HG03045 (cell line): ENCODE measurements around the gene ELAVL3.
"Not testable (repeated sequence)": the region's sequence is repeated elsewhere in the genome, so short reads cannot be mapped to it uniquely, and the experiment has no call there.

Experiments
- ATAC-seq: cut with Tn5 transposase; IDR thresholded peaks from one replicate; pipeline ENCODE4 v1.9.1; 2021; ENCODE audit warnings: mild to moderate bottlenecking, moderate library complexity; ENCODE audit not compliant: unreplicated experiment

The ELAVL3 gene

DNA sequence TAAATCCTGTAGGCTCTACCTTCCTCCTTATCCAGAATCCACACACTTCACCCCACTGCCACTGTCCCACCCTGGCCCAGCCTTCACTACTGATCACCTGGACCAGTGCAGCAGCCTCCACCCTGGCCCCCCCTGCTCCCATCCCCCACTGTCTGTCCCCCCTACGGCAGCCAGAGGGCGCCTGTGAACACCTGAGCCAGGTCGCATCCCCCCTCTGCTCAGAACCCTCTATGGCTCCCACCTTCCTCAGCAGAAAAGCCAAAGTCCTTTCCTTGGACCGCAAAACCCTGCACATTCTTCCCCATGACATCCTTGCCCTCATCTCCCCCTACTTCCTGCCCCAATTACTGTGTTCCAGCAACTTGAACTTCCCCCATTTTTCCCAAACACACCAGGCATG lies 20.6 kb downstream of the ELAVL3 start:
- ATAC-seq, result no peak

DNA sequence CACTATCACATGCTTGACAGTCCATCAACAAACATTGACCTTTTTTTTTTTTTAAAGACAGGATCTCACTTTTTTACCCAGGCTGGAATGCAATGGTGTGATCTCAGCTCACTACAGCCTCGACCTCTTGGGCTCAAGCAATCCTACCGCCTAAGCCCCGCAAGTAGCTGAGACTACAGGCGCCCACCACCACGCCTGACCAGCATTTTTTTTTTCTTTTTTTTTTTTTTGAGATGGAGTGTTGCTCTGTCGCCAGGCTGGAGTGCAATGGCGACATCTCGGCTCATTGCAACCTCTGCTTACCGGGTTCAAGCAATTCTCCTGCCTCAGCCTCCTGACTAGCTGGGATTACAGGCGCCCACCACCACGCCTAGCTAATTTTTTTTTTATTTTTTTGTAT lies 21.9 kb downstream of the ELAVL3 start:
- not testable (repeated sequence) for ATAC-seq

DNA sequence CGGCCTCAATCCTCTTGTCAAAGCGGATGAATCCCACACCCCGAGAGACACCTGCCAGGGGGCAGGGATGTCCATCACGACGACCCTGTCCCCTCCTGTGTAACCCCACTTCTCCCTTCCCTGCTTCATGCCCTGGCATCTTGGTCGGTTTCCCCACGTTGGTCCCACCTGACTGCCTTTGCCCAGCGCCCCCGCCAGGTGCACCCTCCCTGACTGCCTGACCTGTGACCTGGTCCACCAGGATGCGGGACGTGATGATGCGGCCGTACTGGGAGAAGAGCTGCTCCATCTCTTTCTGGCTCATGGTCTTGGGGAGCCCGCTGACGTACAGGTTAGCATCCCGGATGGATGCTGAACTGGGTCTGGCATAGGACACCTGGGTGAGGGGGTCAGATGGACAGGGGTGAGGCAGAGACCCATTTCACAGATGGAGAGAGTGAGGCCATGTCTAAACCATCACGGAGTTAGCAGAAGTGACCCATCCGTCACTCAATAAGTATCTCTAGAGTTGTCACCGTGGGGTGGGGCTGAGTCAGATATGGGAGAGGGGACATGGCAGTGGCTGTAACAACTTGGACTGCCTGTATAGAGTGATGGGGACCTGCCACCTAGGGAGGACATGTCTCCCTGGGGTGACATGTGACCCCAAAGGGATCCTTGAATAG lies 22.5 kb downstream of the ELAVL3 start:
- ATAC-seq, result no peak

DNA sequence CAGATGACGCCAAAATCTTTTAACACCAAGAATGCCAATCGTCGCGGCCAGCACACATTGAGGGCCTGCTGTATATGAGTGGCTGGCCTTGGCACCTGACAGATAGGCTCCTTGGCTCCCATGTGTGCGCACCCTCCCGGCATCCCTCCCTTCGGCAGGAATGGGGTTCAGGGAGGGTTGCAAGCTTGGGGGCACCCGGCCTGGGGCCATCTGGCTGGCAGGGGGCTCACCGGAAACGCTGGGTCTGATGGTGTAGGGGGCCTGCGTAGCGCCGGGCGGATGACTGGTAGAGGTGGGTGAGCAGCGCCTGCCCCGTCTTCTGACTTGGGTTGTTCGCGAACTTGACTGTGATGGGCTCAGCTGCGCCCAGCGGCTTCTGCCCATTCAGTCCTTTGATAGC lies 23.0 kb downstream of the ELAVL3 start:
- no peak for ATAC-seq

DNA sequence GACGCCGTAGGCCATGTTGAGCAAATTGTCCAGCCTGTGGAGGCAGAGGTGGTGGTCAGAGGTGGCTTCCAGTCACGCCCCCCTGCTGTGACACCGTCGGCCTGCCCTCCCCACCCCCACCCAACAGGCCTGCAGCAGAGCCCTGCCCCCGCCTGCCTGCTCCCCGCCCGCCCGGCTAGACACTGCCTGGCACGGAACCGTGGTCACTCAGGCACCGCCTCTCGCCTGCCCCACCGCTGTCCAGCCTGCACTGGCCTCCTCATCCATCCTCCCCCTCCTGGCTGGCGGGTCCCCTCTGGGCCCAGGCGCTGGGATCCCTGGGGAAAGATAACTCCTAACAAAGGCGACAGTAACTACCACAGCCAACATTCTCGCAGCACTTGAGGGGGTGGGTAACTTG lies 23.7 kb downstream of the ELAVL3 start:
- no peak for ATAC-seq

DNA sequence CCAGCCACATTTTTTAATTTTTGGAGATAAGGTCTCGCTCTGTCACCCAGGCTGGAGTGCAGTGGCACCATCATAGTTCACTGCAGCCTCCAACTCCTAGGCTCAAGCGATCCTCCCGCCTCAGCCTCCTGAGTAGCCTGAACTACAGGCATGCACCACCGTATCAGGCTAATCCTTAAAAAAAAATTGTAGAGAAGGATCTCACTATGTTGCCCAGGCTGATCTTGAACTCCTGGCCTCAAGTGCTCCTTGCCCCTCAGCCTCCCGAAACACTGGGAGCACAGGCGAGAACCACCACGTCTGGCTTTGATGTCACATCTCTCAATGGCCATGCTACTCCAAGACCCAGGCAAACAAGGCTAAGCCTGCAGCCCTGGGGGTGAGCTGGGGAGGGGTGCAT lies 24.2 kb downstream of the ELAVL3 start:
- no peak for ATAC-seq

DNA sequence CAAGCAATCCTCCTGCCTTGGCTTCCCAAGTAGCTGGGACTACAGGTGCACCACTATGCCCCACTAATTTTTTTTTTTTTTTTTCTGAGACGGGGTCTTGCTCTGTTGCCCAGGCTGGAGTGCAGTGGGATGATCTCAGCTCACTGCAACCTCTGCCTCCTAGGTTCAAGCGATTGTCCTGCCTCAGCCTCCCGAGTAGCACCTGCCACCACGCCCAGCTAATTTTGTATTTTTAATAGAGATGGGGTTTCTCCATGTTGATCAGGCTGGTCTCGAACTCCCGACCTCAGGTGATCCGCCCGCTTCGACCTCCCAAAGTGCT lies 25.7 kb downstream of the ELAVL3 start:
- ATAC-seq, result not testable (repeated sequence)

DNA sequence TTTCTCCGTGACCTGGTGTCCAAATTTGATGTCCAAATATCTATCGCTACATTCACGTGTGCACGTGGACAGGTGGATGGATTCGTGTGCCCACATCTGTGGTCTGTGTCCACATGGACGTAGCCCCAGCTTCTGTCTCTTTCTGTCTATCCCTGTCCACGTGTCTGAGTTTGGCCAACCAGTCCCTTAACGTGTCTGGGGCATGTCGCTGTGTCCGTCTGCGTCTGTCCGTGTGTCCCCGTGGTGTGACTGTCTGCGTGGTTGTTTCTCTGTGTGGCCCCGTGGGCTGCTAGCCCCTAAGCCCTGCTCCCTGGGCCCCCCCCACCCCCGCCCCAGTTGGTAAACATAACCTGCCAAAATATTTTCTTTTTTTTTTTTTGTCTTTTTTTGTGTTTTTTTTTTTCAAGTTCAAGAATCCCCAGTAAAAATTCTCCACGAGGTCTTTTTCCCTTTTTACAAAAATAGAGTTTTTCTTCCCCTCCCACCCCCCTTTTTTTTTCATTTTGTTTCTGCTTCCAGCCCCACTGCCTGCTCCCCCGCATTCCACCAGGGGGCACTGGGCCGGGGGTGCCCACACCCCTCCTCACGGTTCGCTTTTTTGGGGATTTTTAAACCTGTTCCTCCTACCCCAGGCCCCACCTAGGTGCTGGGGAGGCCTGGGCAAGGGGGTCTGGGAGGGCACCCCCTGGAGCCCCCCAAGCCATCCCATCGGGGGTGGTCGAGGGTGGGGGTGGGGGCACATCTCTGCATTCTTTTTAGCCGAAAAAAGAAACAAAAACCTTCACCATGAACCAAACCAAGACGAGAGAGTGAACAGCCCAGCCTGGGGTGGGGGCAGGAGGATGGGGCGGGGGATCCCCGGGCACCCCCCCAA lies 27.1 kb downstream of the ELAVL3 start:
- no peak for ATAC-seq

DNA sequence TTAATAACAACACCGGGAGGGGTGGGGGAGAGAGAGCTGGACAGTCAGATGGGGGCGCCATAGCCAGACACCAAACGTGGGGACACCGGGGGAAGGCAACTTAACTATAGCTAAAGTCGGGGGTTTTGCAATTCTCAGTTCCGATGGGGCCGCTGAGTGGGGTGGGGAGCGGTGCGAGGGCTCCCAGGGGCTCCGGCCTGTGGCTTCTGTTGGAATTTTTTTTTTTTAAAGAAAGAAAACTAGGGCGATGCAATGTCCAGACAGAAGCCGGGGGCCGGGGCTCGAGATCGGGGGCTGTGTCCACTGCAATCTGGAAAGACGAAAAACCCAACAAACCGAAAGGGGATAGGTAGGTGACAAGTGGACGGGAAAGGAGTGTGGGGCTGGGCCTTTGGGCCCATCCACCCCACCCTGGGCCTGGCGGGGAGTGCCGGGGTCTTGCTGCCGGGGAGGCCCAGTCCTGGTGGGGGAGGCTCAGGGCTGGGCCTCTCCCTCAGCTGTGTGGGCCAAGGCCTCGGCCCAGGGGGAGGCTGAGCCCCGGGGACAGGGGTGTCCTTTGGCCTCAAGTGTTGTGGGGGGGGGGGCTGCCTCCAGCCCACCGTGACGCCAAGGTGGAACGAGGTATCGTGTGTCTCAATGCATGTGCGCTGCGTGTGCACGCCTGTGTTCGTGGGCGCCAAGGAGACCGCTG lies 28.1 kb downstream of the ELAVL3 start:
- ATAC-seq, result no peak

DNA sequence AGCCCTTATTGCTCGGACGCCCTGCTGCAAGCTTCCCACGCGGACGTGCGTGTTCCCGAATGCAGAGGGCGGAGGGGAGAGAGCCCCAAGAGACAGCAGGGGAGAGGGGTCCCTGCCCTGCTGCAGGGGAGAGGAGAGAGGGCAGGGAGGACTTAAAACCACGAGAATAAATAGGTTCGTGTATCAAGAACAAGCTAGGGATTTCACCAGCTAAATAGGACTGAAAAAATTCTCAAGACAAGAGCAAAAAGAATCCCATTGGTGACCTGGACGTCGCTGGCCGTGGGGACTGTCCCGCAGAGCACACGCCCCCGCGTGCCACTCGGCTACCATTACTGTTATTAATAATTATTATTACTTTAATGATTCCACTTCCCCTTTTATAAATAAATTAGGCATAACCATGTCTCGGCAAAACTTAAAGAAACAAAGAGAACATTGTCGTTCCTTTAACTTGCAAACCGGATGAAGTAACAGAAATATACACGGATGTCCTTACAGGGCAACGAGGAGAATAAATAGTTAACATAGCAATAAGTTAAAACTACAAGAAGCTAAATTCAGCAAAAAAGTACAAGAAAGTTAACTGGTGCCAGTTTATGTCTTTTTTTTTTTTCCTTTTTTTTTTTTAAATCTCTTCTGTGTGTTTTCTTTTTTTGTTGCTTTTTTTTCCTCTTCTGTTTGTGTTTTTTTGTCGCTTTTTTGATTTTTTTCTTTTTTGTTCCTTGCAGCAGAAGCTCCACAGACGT lies 28.8 kb downstream of the ELAVL3 start:
- ATAC-seq, result no peak

DNA sequence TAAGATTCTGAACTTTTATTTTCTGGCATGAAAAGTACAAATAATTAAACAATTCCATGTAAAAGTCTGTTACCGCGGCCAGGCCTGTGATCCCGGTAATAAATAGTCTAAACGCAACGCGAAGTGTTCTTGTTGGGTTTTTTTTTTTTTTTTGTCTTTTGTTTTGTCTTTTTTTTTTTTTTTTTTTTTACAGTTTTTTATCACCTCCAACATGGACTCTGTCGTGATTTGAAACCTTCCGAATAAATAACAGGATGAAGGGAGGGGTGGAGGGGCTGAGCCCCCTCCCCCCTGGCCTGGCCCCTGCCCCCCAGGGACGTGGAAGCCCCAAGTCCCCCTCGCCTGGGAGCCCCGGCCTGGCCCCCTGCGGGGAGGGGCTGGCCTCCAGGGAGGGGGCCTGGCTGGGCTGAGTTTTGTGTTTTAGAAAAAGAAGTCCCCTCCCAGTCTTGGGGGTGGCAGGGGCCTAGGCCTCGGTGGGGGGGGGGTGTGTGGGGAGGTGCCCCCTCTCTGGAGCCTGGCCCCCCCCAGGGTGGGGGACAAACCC lies 29.4 kb downstream of the ELAVL3 start:
- no peak for ATAC-seq

DNA sequence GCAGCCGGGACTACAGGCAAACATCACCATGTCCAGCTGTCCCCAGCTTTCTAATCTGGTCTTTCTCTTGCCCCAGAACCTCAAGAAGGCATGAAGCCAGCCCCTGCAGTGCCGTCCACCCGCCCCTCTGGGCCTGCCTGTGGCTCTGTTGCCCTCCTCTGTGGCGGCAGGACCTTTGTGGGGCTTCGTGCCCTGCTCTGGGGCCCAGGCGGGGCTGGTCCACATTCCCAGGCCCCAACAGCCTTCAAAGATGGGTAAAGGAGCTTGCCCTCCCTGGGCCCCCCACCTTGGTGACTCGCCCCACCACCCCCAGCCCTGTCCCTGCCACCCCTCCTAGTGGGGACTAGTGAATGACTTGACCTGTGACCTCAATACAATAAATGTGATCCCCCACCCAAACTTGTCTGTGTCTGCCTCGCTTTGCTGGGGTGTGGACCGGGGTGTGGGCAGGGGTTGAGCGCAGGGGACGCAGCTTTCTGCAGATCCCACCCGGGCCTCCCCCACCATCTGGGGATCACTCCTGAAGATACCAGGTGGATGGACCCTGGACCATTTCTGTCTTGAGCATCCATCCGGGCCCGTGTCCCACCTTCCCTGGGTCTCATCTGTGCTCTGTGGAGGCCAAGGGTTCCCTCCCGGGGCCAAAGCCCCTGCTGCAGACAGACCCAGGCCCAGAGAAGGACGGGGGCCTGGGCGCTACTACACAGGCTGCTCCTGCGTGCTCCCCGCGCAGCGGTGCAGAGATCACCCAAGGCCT lies 30.1 kb downstream of the ELAVL3 start:
- ATAC-seq, result no peak

DNA sequence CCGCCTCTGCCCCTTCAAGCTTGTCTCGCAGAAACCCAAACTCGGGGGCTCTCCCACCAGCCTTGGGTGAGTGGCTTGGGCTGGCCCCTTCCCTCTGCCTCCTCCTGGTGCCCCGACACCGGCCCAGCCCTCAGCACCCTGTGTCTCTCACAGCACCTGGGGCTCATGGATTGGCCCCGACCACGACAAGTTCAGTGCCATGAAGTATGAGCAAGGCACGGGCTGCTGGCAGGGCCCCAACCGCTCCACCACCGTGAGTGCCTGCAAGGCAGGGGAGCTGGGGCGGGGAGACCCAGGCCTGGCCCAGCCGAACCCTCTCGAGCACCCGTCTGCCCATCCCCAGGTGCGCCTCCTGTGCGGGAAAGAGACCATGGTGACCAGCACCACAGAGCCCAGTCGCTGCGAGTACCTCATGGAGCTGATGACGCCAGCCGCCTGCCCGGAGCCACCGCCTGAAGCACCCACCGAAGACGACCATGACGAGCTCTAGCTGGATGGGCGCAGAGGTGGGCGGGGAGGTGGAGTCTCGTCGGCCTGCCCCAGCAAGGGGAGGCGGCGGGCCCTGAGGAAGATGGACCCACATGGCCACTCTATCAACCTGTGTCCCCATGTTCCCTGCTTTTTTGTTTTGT lies 31.8 kb downstream of the ELAVL3 start:
- ATAC-seq, result no peak

DNA sequence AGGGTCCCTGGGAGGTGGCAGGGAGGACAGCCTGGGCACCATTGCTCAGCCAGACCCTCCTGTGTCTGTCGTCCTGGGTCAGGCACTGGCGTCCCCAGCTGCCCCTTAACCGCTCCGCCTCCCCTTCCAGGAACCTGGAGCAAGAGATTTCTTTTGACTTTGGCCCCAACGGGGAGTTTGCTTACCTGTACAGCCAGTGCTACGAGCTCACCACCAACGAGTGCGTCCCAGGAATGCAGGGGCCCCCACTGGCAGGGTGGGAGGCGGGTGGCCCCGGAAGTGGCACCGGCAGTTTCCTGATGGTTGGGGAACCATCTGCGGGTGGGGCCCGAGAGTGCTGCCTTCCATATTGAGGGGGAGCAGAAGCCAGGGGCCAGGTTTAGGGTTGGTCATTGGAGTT lies 32.4 kb downstream of the ELAVL3 start:
- ATAC-seq, result no peak

DNA sequence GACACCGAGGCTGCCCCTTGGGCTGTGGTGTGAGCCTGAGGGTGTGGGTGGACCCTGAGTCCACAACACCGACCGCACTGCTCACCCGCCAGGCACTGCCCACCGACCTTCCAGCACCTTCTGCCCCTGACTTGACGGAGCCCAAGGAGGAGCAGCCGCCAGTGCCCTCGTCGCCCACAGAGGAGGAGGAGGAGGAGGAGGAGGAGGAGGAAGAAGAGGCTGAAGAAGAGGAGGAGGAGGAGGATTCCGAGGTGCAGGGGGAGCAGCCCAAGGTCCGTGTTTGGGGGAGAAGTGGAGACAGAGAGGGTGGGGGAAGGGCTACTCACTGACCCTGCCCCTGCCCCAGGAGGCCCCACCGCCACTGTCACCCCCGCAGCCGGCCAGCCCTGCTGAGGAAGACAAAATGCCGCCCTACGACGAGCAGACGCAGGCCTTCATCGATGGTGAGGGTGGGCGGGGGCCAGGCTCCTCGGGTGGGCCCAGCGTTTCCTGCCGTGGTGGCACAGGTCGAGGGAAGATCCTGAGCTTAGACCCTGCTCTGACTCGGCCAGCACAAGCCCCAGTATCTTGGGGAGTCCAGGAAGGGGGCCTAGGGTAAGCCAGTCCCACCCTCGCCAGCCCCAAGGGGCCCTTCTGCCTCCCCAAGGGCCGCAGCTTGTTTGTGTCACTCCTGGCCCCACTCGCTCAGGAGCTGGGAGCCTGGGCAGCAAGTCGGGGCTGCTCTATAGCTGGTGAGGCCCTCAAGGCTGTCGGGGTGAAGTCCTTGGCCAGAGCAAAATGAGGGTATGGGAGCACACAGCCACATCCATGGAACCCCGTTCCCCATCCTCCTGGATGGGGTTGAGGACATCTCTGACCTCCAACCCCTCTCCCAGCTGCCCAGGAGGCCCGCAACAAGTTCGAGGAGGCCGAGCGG lies 33.2 kb downstream of the ELAVL3 start:
- no peak for ATAC-seq

DNA sequence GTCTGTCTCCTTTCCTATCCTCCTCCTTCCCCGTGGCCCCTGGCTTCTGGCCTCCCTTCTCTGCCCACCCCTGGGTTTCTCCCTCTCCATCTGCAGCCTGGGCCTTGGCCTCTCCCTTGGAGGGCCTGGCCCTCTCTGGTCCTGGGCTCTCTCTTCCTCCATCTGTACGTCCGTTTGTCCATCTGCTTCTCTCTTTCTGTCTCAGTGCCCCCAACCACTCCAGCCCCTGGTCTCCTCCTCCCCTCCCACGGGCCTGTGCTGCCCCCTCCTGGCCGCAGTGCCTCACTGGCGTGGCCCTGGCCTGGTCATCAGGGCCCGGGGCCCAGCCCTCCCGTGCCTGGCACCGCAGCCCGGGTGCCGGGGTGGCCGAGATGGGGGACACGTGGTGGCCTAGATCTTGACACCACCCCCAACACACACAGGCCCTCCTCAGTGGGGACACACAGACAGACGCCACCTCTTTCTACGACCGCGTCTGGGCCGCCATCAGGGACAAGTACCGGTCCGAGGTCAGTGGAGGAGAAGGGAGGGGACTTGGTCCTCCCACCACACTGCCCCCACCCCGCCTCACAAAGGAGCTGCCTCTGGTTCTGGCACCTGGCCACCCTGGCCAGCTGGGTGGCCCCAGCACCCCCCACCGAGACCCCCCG lies 34.1 kb downstream of the ELAVL3 start:
- ATAC-seq, result no peak

DNA sequence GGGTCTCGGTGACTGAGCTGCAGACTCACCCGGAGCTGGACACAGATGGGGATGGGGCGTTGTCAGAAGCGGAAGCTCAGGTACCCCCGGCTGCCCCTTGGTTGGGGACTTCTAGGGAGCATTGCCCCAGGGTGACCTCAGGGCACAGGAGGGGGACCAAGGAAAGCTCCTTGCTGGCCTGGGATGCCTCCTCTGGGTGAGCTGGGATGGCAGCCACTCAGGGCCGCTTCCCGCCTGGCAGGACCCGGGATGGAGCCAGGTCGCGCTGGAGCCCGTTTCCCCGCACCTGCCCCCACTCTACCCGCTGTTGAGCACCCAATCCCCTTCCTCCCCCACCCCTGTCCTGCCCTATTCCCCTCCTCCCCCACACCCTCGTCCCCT lies 34.6 kb downstream of the ELAVL3 start:
- ATAC-seq, result no peak

DNA sequence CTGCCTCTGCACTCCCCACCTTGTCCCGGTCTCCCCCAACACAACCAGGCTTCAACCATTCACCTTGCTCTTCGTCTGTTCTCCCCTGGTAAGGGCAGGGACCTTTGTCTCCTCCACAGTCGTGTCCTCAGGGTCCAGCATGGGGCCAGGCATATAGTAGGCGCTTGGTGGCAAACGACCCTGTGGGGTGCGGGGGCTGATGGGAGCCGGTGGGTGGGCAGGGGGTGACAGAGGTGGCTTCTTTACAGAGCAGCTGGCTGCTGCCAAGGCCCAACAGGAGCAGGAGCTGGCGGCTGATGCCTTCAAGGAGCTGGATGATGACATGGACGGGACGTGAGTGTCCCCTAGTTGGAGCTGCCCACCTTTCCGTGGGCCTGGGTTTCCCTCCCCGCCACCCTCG lies 35.7 kb downstream of the ELAVL3 start:
- ATAC-seq, result no peak
